Measurements from ENCODE around the gene GTPBP4. TPM values are rescaled to one million over a fixed set of nuclear protein-coding genes. Genes with fewer than 3 reads are reported as not detected.

Gene GTPBP4
- polyA plus RNA-seq, 1 donor (not counting 4 experiments of a cell fraction or from before 2014, with no cell fraction given) = 70.4 TPM

- H3K9me3 ChIP-seq (ENCODE audit: control insufficient read depth, low read depth, low read length) = no peaks in the 10 kb centered on the region
- H3K4me1 ChIP-seq (ENCODE audit: control insufficient read depth, extremely low read depth, insufficient read depth, low read length) = peaks cover 59% of the 10 kb centered on the region
- H3K4me3 ChIP-seq (ENCODE audit: control insufficient read depth in 2 of 3, extremely low read depth in 1 of 3, insufficient read depth in 2 of 3, low read depth in 1 of 3, low read length in 3 of 3) = peak within 1 kb of the TSS; percentile 66 to 94 (median 69)
- dilution Hi-C loops (cut with MboI; ENCODE audit: extremely low pct_ligation_motif_present, low sequenced_read_pairs) = no loop called here
- DNase-seq (ENCODE audit: low read depth, low spot score) (no peak), FAIRE-seq (no peak)
- peaks cover 0 to 2% of the 10 kb centered on the region in 2 experiments for H3K36me3 ChIP-seq (ENCODE audit: control insufficient read depth in 2 of 2, extremely low read depth in 1 of 2, insufficient read depth in 2 of 2, low read length in 2 of 2)
- H3K9ac ChIP-seq (ENCODE audit: control insufficient read depth, extremely low read depth, insufficient read depth, low read length) = peak within 1 kb of the TSS; percentile 96
- no peaks in the 10 kb centered on the region for H4K20me1 ChIP-seq (ENCODE audit: control insufficient read depth, extremely low read depth, insufficient read depth, low read length)
- TF ChIP-seq EZH2 (IDR thresholded peaks at IDR 0.05; ENCODE audit: low read length) (no peak), CTCF (optimal IDR thresholded peaks at IDR 0.05 in 1 of 3, IDR thresholded peaks at IDR 0.05 in 1 of 3, conservative IDR thresholded peaks at IDR 0.05 in 1 of 3; ENCODE audit: extremely low read depth in 1 of 3, insufficient read depth in 2 of 3, low read length in 3 of 3) (no peak)
- H2AFZ ChIP-seq (ENCODE audit: control insufficient read depth, low read length) = peak within 1 kb of the TSS; percentile 62
- H3K9me1 ChIP-seq (ENCODE audit: control insufficient read depth, extremely low read depth, insufficient read depth, low read length) = no peaks in the 10 kb centered on the region
- peak within 1 kb of the TSS; percentile 91 for H3K27ac ChIP-seq (ENCODE audit: control insufficient read depth, insufficient read depth, low read length)
- peak within 1 kb of the TSS; percentile 95 for H3K4me2 ChIP-seq (ENCODE audit: control insufficient read depth, extremely low read depth, insufficient read depth, low read depth, low read length)
- no peaks in the 10 kb centered on the region for H3K27me3 ChIP-seq (ENCODE audit: control insufficient read depth, extremely low read depth, insufficient read depth, low read length)
- peaks cover 78% of the 10 kb centered on the region for H3K79me2 ChIP-seq (ENCODE audit: control insufficient read depth, insufficient read depth, low read length)
Observed at GRCh38 chr10:1056326-1057105, 68.3 kb downstream of the GTPBP4 start, which contains the start of gene WDR37. Gene WDR37 (plus strand): TSS chr10:1056385. CDS start chr10:1072156, 15,771 bp downstream.

DNA sequence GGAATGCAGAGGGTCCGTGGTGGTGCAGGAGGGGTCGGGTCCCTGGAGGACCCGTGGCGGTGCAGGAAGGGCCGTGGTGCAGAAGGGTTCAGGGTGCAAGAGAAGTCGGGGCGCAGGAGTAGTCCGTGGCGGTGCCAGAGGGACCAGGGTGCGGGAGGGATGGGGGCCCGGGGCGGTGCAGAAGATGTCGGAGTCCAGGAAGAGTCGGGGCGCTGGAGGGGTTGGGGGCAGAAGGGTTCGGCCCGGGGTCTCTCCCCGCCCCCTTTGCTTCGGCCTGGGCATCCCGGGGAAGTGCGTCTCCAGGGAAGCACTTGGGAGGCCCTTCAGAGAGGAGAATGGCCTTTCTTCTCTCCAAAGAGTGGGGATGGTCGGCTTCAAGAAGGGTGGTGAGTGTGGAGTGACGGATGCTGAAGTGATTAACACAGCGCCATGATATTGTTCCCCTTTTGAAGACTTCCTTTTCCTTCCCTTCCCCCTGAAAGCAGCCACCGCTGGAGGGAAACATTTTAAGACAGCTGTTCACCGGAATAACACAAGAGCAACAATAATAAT is 68.9 kb downstream of the GTPBP4 start:
- no peak for TF ChIP-seq EZH2 (IDR thresholded peaks at IDR 0.05; ENCODE audit: low read length)
- no peak for TF ChIP-seq CTCF (optimal IDR thresholded peaks at IDR 0.05 in 1 of 3, IDR thresholded peaks at IDR 0.05 in 1 of 3, conservative IDR thresholded peaks at IDR 0.05 in 1 of 3; ENCODE audit: extremely low read depth in 1 of 3, insufficient read depth in 2 of 3, low read length in 3 of 3)
- Histone ChIP-seq H3K79me2 (ENCODE audit: control insufficient read depth, insufficient read depth, low read length) (peaks cover 73% of the 10 kb centered on the region), H3K4me2 (ENCODE audit: control insufficient read depth, extremely low read depth, insufficient read depth, low read depth, low read length) (peak overlapping the region; percentile 95), H3K9ac (ENCODE audit: control insufficient read depth, extremely low read depth, insufficient read depth, low read length) (peak overlapping the region; percentile 96), H3K4me1 (ENCODE audit: control insufficient read depth, extremely low read depth, insufficient read depth, low read length) (peaks cover 61% of the 10 kb centered on the region), H2AFZ (ENCODE audit: control insufficient read depth, low read length) (peak overlapping the region; percentile 62), H3K27me3 (ENCODE audit: control insufficient read depth, extremely low read depth, insufficient read depth, low read length) (no peaks in the 10 kb centered on the region), H3K4me3 (ENCODE audit: control insufficient read depth in 2 of 3, extremely low read depth in 1 of 3, insufficient read depth in 2 of 3, low read depth in 1 of 3, low read length in 3 of 3) (peak overlapping the region; percentile 66 to 94 (median 69)), H3K36me3 (ENCODE audit: control insufficient read depth in 2 of 2, extremely low read depth in 1 of 2, insufficient read depth in 2 of 2, low read length in 2 of 2) (peaks cover 0 to 2% of the 10 kb centered on the region in 2 experiments), H3K27ac (ENCODE audit: control insufficient read depth, insufficient read depth, low read length) (peak overlapping the region; percentile 91), H3K9me3 (ENCODE audit: control insufficient read depth, low read depth, low read length) (no peaks in the 10 kb centered on the region), H4K20me1 (ENCODE audit: control insufficient read depth, extremely low read depth, insufficient read depth, low read length) (no peaks in the 10 kb centered on the region), H3K9me1 (ENCODE audit: control insufficient read depth, extremely low read depth, insufficient read depth, low read length) (no peaks in the 10 kb centered on the region)
- FAIRE-seq (no peak), DNase-seq (ENCODE audit: low read depth, low spot score) (no peak)
- dilution Hi-C loops (cut with MboI; ENCODE audit: extremely low pct_ligation_motif_present, low sequenced_read_pairs) = no loop called here
